Activated T-helper 1 cell treated with anti-CD3 and anti-CD28 coated beads, Interleukin-12 subunit alpha, Interleukin-12 subunit beta, Interleukin-2, Interleukin-4 antibody, amounts not matched to agents 30 ng/mL and 10 ng/mL and 1 ng/mL, durations not matched to agents 14 hours and 24 hours and 36 hours (primary cell): ENCODE results near the gene ZBTB16. TPM values are rescaled to one million over a fixed set of nuclear protein-coding genes. Genes with fewer than 3 reads are reported as not detected.

Source experiments
- DNase-seq: peaks from one replicate; pipeline ENCODE4 v3.0.0; 2021; ENCODE audit warnings: low spot score
- H3K27ac Mint-ChIP-seq: one replicate; pipeline ENCODE4 v1.8.0; 2021; ENCODE audit warnings: mild to moderate bottlenecking, mixed read lengths
- H3K27me3 Mint-ChIP-seq: one replicate; pipeline ENCODE4 v1.8.0; 2022; ENCODE audit warnings: mild to moderate bottlenecking, moderate library complexity, mixed read lengths; ENCODE audit not compliant: insufficient read depth
- H3K36me3 Mint-ChIP-seq: one replicate; pipeline ENCODE4 v1.8.0; 2021; ENCODE audit warnings: low read depth, mixed read lengths
- H3K4me1 Mint-ChIP-seq: one replicate; pipeline ENCODE4 v1.8.0; 2021; ENCODE audit warnings: low read depth, mixed read lengths
- H3K4me3 Mint-ChIP-seq: one replicate; pipeline ENCODE4 v1.8.0; 2021; ENCODE audit warnings: mild to moderate bottlenecking, moderate library complexity, mixed read lengths
- H3K9me3 Mint-ChIP-seq: one replicate; pipeline ENCODE4 v1.8.0; 2021; ENCODE audit warnings: mixed read lengths
- intact Hi-C: fragments of 100-400 bp; cut with micrococcal nuclease; formaldehyde crosslinking; loops from one replicate; pipeline ENCODE4 v1.15.1; 2024
- total RNA-seq: library from RNA; stranded (reverse); gene quantifications from 2 replicates; pipeline ENCODE4 v1.2.3, GENCODE V29; 2022

The ZBTB16 gene
- total RNA-seq, 1 donor from 2014 or later, result 3.4 TPM

GRCh38 chr11:114293201-114293711 is 233.7 kb downstream of the ZBTB16 start:
- Mint-ChIP-seq H3K4me3 (no peak overlapping the region), H3K9me3 (no peaks in the 10 kb centered on the region), H3K4me1 (no peaks in the 10 kb centered on the region), H3K27me3 (peaks cover 16% of the 10 kb centered on the region), H3K36me3 (peaks cover 2% of the 10 kb centered on the region), H3K27ac (no peak overlapping the region)
- no peak for DNase-seq
- intact Hi-C loops, result no loop called here

- Mint-ChIP-seq H3K36me3 (peaks cover 2% of the 10 kb centered on the region), H3K27ac (no peak within 1 kb of the TSS), H3K4me1 (no peaks in the 10 kb centered on the region), H3K4me3 (no peak within 1 kb of the TSS), H3K9me3 (peaks cover 5% of the 10 kb centered on the region), H3K27me3 (peaks cover 11% of the 10 kb centered on the region)
- intact Hi-C loops, result no loop called here
- DNase-seq, result no peak
Observed at GRCh38 chr11:114295676-114296604, 236.4 kb downstream of the ZBTB16 start, which contains the start of gene NNMT. Gene NNMT (plus strand): TSS chr11:114296399. CDS start chr11:114296557, 158 bp downstream.

- Mint-ChIP-seq H3K4me1 (no peaks in the 10 kb centered on the region), H3K27me3 (peaks cover 12% of the 10 kb centered on the region), H3K9me3 (peaks cover 5% of the 10 kb centered on the region), H3K27ac (no peak overlapping the region), H3K36me3 (peaks cover 2% of the 10 kb centered on the region), H3K4me3 (no peak overlapping the region)
- DNase-seq, result no peak
- intact Hi-C loops, result no loop called here
Observed at GRCh38 chr11:114296605-114297372, 237.3 kb downstream of the ZBTB16 start.

GRCh38 chr11:114297806-114298709 is 238.5 kb downstream of the ZBTB16 start:
- Mint-ChIP-seq H3K4me1 (no peaks in the 10 kb centered on the region), H3K9me3 (peaks cover 5% of the 10 kb centered on the region), H3K36me3 (peaks cover 2% of the 10 kb centered on the region), H3K4me3 (no peak overlapping the region), H3K27me3 (peaks cover 14% of the 10 kb centered on the region), H3K27ac (no peak overlapping the region)
- intact Hi-C loops, result no loop called here
- DNase-seq, result no peak

- Mint-ChIP-seq H3K36me3 (peaks cover 2% of the 10 kb centered on the region), H3K27me3 (peaks cover 14% of the 10 kb centered on the region), H3K4me3 (no peak overlapping the region), H3K9me3 (peaks cover 5% of the 10 kb centered on the region), H3K4me1 (no peaks in the 10 kb centered on the region), H3K27ac (no peak overlapping the region)
- no peak for DNase-seq
- intact Hi-C loops, result no loop called here
Observed at GRCh38 chr11:114298710-114299109, 239.2 kb downstream of the ZBTB16 start.

Other genes with a start within 250 kb of the ZBTB16 start
- gene USP28, start 184.1 kb upstream of the ZBTB16 start, total RNA-seq, result 29.0 and 30.9 TPM in 2 replicates
- not detected in 2 replicates for gene HTR3B, start 154.9 kb upstream of the ZBTB16 start, total RNA-seq
- not detected in 2 replicates for gene HTR3A, start 84.6 kb upstream of the ZBTB16 start, total RNA-seq
- gene NNMT, start 236.7 kb downstream of the ZBTB16 start, total RNA-seq, result not detected in 2 replicates